NCI-H524 treated with DMSO at 0.1 percent for 48 hours (cell line): Measurements from ENCODE around the gene VWA5B2.
A peak's percentile ranks its signal among the peaks of the same experiment; 100 is the strongest.
"Not testable (repeated sequence)": the region's sequence is repeated elsewhere in the genome, so short reads cannot be mapped to it uniquely, and the experiment has no call there.

Source experiments
- DNase-seq: peaks from one replicate; lab custom pipeline; 2025; lab: John Stamatoyannopoulos, UW

The VWA5B2 gene

DNA sequence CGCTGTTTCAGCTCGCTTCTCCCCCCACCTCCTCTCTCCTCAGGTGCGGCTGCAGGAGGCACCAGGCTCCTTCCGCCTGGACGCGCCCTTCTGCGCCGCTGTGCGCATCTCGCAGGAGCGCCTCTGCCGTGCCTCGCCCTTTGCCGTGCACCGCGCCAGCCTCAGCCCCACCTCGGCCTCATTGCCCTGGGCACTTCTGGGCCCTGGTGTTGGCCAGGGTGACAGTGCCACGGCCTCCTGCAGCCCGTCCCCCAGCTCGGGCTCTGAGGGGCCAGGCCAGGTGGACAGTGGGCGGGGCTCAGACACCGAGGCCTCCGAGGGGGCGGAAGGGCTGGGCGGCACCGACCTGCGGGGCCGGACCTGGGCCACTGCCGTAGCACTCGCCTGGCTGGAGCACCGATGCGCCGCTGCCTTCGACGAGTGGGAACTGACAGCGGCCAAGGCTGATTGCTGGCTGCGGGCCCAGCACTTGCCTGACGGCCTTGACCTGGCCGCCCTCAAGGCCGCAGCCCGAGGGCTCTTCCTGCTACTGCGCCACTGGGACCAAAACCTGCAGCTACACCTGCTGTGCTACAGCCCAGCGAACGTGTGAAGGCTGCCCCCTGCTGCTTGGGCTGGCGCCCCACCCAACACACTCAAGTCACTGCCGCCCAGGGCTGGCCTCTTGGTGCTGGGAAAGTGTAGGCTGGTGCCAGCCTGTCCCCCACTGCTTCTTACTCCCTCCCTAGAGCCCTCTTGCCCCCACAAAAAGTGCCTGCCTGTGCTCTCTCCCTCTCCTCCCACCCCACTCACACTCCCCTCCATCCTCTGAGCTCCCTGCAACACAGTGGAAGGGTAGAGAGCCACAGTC lies 12.3 kb downstream of the VWA5B2 start:
- peak; percentile 7 for DNase-seq

DNA sequence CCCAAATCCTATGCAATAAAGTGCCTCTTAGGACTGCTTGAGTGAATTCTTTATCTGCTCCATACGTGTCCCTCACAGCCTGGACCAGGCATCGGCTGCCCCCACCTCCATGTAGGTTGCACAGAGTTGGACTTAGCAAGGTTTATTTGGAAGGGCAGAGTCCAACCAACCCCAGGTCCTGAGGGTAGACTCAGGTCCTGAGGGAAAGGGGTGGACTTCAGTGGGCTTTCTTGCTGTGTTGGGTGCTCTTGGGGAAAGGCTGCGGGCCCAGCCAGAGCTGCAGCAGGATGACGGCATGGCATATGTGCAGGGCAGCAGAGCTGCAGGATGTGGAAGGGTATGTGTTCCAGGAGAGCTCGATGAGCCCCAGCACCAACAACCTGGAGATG lies 12.9 kb downstream of the VWA5B2 start:
- no peak for DNase-seq

DNA sequence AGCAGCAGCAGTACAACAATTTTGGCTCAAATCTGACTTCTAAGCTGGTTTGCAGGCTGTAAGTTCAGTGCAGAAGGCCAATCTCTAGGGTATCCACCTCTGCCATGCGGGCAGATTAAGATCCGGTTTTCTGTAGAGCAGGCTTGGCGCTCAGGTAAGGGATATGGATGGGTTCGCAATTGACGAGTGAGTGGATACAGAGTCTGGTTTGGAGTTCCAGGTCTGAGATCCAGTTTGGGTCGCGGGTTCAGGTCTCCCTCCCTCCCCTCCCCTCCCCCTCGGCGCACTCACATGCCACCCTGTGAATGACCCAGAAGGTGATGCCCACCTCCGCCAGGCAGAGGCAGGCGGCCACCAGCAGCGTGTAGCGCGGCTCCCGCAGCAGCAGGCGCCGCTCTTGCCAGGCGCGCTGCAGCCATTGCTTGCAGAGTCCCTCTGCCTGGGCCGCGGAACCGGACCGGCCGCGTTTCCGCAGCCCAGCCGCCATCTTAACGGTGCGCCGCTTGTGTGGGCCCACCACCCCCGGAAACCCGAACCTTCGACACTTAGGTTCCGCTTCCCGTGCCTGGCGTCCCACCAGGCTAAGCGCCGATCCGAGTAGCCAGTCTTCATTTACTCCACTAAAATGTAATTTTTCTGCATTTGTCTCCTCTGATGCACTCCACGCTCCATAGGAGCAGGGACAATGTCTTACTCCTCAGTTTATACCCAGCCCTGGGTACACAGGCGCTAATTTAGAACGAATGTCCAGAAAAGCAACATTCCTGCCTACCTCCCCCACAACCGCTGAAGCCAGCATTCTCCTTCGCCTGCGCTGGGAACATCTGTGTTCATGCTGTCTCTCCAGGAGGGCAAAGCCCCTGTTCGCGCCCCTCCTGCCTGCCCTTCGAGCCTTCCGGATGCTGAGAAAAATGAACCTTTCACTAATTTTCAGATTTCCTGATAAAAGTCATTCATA lies 19.3 kb downstream of the VWA5B2 start, which contains the start of gene ALG3:
Gene ALG3, minus strand, starts transcription at position 509 of the 958 bp plus-strand sequence. Its CDS starts 22 bp downstream, at position 487.
- peak; percentile 39 for DNase-seq

DNA sequence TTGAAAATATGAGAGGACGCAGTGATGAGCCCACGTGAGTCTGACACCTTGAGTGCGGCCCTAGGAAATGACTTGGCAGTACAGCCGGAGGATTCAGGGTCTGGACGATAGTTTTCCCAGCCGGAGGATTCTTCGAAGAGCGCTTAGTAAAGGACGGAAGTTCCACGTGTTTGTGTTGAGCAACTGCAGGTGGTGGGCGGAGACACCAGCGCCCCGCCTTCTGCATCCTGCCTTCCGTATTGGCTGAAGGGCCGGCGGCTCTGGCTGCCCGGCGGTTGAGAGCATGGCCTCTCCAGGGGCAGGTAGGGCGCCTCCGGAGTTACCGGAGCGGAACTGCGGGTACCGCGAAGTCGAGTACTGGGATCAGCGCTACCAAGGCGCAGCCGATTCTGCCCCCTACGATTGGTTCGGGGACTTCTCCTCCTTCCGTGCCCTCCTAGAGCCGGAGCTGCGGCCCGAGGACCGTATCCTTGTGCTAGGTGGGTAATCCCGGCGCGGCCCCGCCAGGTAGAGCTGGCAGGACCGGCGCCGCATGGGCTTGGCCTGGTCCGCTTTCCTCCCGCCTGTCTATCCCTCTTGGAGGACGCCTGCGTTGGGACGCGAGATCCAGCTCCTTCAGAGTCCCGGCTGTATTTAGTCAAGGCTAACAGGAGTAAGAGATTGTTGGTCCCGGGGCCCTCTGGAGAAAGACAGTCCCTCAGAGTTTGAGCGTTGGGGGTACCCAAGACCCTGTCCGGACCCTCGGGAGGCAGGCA lies 20.2 kb downstream of the VWA5B2 start, which contains the start of gene EEF1AKMT4:
Gene EEF1AKMT4, plus strand, starts transcription at position 261 of the 755 bp plus-strand sequence. Its CDS starts 23 bp downstream, at position 284.
- peak; percentile 99 for DNase-seq

DNA sequence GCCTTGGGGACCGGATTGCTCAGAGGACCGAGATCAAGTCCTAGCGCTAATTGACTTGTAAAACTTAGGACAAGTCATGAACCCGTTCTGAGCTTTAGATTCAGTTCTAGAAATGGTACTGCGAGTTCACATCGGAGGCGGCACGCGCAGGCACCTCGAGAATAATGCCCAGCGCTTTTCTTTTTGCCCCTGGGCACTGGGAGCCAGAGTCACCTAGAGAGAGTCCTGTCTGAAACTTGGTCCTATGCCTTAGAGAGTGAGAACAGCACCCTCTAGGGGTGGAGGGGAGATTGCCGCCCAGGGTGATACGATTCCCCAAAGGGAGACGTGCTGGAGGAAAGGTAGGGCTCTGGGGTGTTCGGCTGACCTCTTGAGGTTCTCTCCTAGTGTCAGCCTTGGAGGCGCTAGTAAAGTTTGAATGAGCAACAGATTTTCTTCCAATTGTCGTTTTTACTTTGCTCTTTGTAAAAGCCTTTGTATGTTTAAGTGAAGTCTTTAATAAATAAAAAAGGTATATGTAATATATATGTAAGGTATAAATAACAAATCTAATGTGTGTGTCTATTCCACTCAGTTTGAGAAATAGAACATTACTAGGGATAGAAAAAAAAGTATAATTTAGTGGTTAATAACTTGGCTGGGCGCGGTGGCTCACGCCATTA lies 20.9 kb downstream of the VWA5B2 start:
- DNase-seq = peak; percentile 78

DNA sequence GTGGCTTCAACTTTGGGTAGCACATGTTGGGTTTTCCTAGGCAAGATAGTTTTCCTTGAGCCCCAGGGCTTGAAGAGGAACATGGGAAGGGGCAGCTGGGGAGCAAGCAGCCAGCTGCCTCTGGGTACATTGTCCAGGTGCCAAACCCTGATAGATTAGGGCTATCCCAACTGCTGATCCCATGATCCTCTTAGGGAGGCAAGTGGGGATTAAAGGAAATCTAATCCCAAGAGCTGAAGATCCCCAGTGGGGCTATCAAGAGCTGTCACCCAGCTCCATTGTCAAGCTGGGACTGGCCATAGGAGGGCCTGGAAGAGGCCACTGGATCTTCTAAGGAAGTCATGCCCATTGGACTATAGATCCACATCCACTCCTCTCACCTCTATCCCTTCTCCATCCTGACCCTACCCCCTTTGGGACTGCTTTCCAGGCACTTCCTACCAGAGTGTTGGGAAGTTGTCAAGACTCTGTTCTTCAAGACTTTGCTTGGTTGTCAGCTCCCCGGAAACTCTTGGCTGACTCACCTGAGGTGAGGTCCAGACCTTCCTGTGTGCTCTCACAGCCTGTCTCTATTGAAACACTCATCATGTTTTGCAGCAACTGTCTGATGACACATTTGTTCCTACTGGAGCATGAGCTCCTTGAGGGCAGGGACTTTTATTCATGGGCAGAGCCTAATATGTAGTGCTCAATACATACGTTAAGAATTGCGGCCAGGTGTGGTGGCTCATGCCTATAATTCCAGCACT lies 26.1 kb downstream of the VWA5B2 start:
- DNase-seq = peak; percentile 95

DNA sequence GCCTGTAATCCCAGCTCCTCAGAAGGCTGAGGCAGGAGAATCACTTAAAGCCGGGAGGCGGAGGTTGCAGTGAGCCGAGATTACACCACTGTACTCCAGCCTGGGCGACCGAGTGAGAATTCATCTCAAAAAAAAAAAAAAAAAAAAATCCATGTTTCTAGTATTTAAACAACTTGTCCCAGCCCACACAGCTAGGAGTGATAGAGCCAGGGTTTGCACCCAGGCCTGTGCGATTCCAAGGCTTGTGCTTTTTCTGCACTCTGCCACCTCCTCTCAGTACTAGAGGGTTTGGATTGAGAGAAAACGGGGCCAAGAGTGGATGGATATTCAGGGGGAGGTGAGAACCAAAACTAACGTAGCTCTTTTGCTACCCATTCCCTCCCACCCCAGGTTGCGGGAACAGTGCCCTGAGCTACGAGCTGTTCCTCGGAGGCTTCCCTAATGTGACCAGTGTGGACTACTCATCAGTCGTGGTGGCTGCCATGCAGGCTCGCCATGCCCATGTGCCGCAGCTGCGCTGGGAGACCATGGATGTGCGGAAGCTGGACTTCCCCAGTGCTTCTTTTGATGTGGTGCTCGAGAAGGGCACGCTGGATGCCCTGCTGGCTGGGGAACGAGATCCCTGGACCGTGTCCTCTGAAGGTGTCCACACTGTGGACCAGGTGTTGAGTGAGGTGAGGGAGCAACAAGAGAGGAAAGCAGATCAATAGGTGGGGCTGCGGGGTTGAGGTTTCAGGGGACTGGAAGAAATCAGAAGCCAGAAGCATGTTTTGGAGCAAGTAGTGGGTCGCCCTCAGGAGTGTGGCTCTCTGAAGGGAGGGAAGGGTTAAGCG lies 27.9 kb downstream of the VWA5B2 start:
- no peak for DNase-seq

DNA sequence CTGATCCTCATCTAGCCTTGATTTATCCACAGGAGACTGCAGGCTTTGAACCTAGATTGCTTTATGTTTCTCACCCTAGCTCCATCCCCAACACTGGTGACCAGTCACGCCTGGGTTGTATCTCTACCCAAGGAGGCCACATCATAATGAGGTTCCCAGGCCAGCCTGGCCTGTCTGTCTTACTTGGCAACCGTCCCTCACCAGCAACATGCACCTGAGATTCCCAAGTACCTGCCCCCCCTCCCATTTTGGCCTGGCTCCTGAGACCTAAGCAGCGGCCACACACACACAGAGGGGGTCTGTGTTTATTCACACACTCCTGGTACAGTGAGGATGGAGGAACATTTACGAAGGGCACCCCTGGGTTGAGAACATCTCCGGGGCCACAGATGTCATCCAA lies 29.5 kb downstream of the VWA5B2 start:
- no peak for DNase-seq

DNA sequence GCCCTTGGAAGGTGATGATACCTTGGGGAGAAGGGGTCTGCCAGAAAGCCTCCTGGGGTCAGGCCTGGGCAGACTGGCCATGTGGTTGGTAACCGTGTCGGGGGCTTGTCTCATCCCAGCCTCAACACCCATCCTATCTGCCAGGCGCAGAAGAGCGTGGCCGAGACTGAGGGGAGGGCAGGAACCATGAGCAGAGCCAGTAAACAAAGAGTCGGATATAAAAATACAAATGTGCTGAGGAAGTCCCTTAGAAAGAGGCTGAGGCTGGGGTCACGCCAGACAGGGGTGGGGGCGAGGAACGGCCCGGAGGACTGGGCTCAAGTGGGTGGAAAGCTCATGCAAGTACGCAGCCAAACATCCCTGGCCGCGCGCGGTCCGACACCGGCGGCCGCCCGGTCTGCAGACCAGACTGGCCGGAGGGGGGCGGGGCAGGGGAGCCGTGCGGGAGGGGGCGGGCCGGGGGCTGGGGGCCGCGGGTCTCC lies 30.1 kb downstream of the VWA5B2 start:
- DNase-seq = no peak

DNA sequence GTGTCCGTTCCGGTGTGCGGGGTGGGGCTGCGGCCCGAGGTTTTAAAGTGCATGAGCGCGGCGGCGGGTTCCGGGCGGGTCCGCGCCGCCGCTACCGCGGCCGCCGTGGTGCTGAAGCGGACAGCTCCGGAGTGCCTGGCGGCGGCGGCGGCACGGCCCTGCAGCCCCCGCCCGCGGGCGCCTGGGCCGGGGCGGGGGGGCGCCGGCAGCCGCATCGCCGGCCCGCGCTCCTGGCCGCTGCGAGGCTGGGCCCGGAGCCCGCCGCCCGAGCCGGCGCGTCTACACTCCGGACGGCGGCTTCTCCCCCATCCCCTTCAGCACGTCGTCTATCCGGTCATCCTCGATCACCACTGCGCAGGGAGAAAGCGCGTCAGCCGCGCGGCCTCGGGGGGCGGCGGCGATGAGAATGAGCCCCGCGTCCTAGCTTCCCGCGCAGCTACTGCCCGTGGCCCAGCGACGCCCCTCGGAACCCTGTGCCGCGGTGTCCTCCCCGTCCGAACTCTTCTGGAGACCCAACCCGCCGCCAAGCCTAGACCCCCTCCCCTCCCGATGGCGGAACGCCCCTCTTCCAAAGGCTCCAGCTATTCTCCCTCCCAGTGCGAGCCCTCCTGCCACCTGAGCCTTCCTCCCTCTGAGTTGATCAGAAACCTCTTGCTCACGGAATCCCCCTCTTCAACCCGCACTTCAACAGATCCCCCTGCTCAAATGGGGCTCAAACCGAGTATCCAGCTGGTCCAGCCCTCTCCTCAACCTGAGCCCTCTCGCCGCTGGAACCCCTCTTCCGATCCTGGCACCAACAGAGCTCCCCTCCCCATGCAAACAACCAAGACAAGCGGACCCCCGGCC lies 30.7 kb downstream of the VWA5B2 start:
- DNase-seq = peak; percentile 15

DNA sequence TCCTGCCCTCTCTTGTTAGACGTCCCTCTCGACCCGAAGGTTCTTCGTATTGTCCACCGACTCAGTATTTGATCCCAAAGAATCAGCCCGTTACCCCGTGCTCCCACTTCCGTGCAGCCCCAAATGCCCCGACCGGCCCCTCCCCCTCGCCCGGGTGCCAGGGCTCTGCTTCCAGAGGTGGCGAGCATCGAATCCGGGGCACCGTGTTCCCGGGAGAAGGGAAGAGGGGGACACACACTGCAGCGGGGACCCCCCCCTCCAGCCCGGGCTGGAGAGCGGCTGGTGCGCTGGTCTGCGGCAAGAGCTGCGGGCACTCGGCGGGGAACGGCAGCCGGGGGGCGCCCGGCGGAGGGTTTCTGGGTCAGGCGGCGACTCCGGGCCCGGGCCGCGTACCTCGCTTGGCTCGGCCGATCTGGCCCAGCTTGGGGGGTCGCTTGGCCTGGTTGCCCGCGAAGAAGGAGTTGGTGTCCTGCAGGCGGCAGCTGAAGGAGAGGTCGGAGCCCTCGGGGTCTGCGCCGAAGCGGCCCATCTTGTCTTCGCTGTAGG lies 31.4 kb downstream of the VWA5B2 start:
- no peak for DNase-seq

DNA sequence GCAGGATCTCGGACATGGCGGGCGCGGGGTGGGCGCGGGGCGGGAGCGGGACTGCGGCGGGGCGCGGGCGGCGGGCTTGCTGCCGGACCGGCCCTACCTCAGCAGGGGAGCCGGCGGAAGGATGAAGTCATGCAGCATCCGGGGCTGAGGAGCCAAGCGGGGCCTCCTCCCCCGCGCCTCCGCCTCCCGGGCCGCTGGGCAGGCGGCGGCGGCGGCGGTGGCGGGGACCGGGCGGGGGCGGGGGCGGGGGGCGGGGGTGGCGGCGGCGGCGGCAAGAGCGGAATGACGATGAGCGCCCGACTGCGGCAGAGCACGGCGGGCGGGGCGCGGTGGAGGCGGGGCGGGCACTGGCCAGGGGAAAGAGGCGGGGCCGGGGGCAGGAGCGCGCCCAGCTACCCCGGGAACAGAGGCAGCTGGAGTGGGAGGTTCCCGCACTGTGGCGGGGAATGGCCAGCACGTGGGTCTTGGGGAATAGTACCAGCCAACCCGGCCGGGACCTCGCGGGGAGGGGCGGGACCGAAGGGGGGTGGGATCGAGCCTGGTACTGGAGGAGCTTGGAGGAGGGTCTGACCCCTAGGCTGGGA lies 32.0 kb downstream of the VWA5B2 start, which contains the start of gene CAMK2N2:
Gene CAMK2N2, minus strand, starts transcription at position 284 of the 584 bp plus-strand sequence. Its CDS starts 268 bp downstream, at position 16.
- DNase-seq = peak; percentile 75

DNA sequence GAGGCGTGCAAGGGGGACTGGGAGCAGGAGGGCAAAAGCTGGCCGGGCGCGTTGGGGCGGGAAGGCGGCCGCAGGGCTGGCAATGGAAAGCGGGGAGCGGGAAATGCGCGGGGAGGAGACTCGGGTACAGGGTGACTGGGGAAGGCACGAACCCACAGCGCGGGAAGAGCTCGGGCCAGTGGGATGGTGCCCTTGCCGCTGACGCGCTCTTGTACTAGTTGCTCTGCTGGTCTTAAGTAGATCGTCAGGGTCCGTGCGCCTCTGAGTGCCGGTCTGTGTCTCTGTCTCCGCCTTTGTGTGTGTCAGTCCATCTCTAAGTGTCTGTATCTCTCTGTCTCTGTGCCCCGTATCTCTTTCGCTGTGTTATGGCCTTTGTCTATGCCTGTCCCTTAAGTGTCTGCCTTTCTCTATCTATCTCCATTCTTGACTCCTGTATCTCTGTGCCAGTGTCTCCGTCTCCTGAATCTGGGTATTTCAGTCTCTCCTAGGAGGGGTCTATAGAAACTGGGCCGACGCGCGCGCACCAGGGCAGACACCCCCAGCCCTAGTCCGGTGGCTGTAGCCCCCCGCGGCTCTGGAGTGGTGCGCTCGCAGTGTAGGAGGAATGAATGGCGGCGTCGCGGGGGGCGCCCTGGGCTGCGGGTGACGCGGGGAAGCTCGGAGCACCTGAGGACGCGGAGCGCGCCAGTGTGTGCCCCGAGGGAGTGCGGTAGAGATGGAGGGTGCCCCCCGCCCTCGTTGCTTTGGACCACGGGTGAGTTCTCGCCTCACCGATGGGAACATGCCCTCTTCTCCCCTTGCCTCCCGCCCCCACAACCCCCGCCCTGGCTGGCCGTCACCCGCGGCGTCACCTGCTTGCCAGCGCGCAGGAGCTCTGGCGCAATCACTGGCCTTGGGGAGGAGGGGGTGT lies 32.7 kb downstream of the VWA5B2 start:
- DNase-seq = peak; percentile 56

DNA sequence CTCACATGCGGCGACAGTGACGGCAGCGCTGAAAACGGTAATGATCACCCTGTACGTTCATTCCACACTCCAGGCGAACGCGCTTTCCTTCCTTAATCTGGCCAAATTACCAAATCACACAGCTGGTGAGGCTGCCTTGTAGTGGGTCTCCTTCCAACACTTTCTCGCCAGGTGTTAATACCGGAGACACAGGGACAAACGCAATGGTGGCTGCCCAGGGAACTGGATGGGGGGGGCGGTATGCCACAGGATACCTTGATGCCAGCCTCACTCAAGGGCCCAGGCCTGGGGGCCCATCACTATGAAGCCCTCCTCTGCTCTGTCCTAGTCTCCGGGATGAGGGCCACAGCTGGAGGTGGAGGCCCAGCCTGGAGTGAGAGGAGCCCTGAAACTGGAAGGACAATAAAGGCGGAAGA lies 33.4 kb downstream of the VWA5B2 start:
- peak; percentile 20 for DNase-seq

DNA sequence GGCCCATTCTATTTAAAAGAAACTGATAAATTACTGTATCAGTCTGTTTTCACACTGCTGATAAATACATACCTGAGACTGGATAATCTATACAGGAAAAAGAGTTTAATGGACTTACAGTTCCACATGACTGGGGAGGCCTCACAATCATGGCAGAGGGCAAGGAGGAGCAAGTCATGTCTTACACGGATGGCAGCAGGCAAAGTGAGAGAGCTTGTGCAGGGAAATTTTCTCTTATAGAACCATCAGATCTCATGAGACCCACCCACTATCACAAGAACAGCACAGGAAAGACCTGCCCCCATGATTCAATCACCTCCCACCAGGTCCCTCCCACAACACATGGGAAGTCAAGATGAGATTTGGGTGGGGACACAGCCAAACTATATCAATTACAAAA lies 37.9 kb downstream of the VWA5B2 start:
- DNase-seq = not testable (repeated sequence)

DNA sequence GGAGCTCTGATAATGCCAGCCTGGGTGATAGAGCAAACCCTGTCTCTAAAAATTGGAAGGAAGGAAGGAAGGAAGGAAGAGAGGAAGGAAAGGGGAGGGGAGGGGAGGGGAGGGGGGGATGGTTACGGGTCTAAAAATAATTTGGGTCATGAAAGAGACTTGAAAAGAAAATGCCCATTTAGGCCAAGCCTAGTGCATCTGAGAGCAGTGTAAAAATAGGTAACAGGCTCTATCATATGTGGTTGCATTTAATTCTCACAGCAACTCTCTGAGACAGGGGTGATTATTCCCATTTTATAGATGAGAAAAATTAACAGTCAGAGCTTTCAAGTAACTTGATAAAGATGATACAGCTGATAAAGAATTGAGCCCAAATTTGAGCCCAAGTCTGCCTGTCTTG lies 42.9 kb downstream of the VWA5B2 start:
- no peak for DNase-seq

DNA sequence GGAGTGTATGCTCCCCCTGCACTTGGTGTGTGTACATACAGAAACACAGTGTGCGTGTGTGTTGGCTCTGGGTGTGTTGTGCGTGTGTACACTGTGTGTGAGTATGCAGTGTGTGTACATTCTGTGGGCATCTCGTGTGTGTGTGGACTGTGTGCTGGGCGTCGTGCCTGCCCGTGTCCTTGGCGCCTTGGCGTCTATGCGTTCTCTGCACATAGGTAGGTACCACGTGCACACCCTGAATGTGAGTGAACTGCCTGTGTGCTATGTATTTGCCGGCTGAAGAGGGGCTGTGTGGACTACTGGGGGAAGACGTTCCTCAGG lies 46.0 kb downstream of the VWA5B2 start:
- no peak for DNase-seq
